HepG2 (cell line): ENCODE results near the gene TRAK1. TPM values are rescaled to one million over a fixed set of nuclear protein-coding genes. Genes with fewer than 3 reads are reported as not detected.

Source experiments
- ATAC-seq: fragments of 200-7000 bp; cut with Tn5 transposase; 3 replicates; pipeline ENCODE4 v1.9.1; 2020; ENCODE audit warnings: mild to moderate bottlenecking, moderate library complexity
- BruUV-seq: library from RNA; stranded (reverse); fragments of 400-500 nt; replicated peaks from 2 replicates; lab custom pipeline; 2021; lab: Mats Ljungman, UMichigan
- CTCF ChIA-PET: fragments of 300-600 bp; formaldehyde crosslinking; extraction: SDS; loops from one replicate; lab custom pipeline; 2021; ENCODE audit warnings: low total read pairs, inconsistent platforms, low intra/inter-chr PET ratio; lab: Yijun Ruan, JAX
- POLR2A ChIA-PET: fragments of 350-600 bp; sonication (Branson Sonifier 250); formaldehyde crosslinking; loops from one replicate; lab custom pipeline; 2020; ENCODE audit warnings: antibody characterized with exemption, inconsistent platforms; lab: Yijun Ruan, JAX
- DNase-seq: peaks from one replicate; pipeline ENCODE4 v3.0.0-alpha.2; 2015; ENCODE audit warnings: low spot score
- FAIRE-seq: peaks from 3 replicates; lab custom pipeline; 2011; peaks lifted over from hg19 to GRCh38; lab: Jason Lieb, UNC
- H2AFZ ChIP-seq: one replicate; pipeline ENCODE4 v1.6.1; 2011; ENCODE audit warnings: low read length, inconsistent platforms
- H3K27ac ChIP-seq: fragments of 300-600 bp; 3 replicates; pipeline ENCODE4 v1.8.0; 2011; ENCODE audit warnings: mixed run types, mild to moderate bottlenecking, mixed read lengths, low read length, inconsistent platforms; ENCODE audit not compliant: insufficient read depth; ENCODE audit errors: extremely low read length
- H3K27me3 ChIP-seq, 2 experiments: fragments of 200-600 bp in 1 of 2; 2 replicates in 1 of 2; 3 replicates in 1 of 2; pipeline versions ENCODE4 v1.6.0 to v1.8.0; 2011; ENCODE audit warnings: low read length in 2 of 2, mild to moderate bottlenecking in 2 of 2, moderate library complexity in 2 of 2, inconsistent platforms in 1 of 2; ENCODE audit not compliant: insufficient read depth in 2 of 2, control insufficient read depth in 1 of 2
- H3K36me3 ChIP-seq, 2 experiments: fragments of 200-600 bp in 1 of 2; replicated peaks in 1 of 2; 2 replicates in 1 of 2; 3 replicates in 1 of 2; pipeline versions ENCODE4 v1.5.1 to v1.8.0; 2011; ENCODE audit warnings: low read length in 2 of 2, inconsistent platforms in 1 of 2; ENCODE audit not compliant: insufficient read depth in 2 of 2, control insufficient read depth in 1 of 2
- H3K4me1 ChIP-seq: 2 replicates; pipeline ENCODE4 v1.5.1; 2012; ENCODE audit warnings: low read length, inconsistent platforms; ENCODE audit not compliant: insufficient read depth
- H3K4me2 ChIP-seq: 2 replicates; pipeline ENCODE4 v1.6.0; 2011; ENCODE audit warnings: low read depth, low read length, inconsistent platforms
- H3K4me3 ChIP-seq, 3 experiments: fragments of 200-600 bp in 1 of 3; sonication (generic), shearing (Covaris generic) in 1 of 3; replicated peaks in 1 of 3; 2 replicates each; pipeline ENCODE4 v1.5.1; 2011 to 2016; ENCODE audit warnings: low read length in 3 of 3, inconsistent platforms in 2 of 3, low read depth in 2 of 3, mild to moderate bottlenecking in 2 of 3, control low read depth in 1 of 3, mixed read lengths in 1 of 3; ENCODE audit not compliant: insufficient read depth in 1 of 3
- H3K79me2 ChIP-seq: one replicate; pipeline ENCODE4 v1.6.1; 2011; ENCODE audit warnings: low read length, inconsistent platforms; ENCODE audit not compliant: insufficient read depth
- H3K9ac ChIP-seq: 2 replicates; pipeline ENCODE4 v1.6.0; 2011; ENCODE audit warnings: mild to moderate bottlenecking, low read depth, low read length, inconsistent platforms; ENCODE audit not compliant: insufficient read depth
- H3K9me3 ChIP-seq: 2 replicates; pipeline ENCODE4 v1.5.1; 2012; ENCODE audit warnings: mild to moderate bottlenecking, low read length
- H4K20me1 ChIP-seq: 2 replicates; pipeline ENCODE4 v1.6.0; 2011; ENCODE audit warnings: inconsistent platforms, mild to moderate bottlenecking, low read length, moderate library complexity; ENCODE audit not compliant: insufficient read depth
- ARNT ChIP-seq: fragments of 450-650 bp; IDR thresholded peaks from 2 replicates; pipeline ENCODE4 v1.6.1; 2017
- DNMT3B ChIP-seq: conservative IDR thresholded peaks from 2 replicates; pipeline ENCODE4 v1.6.1; 2016; ENCODE audit warnings: missing biosample characterization, control low read depth
- ELF4 ChIP-seq: sonication (generic); formaldehyde crosslinking; IDR thresholded peaks from 2 replicates; pipeline ENCODE4 v1.5.0; 2020; ENCODE audit warnings: missing genetic modification reagents, mild to moderate bottlenecking, moderate library complexity, borderline replicate concordance
- HNF4A ChIP-seq: sonication (generic); formaldehyde crosslinking; IDR thresholded peaks from 2 replicates; pipeline ENCODE4 v1.4.0; 2020; ENCODE audit warnings: missing genetic modification reagents
- MED8 ChIP-seq: sonication (generic); formaldehyde crosslinking; IDR thresholded peaks from 2 replicates; pipeline ENCODE4 v1.8.1; 2023; ENCODE audit warnings: mild to moderate bottlenecking, missing genetic modification reagents; ENCODE audit not compliant: insufficient replicate concordance
- SIX4 ChIP-seq: sonication (generic); formaldehyde crosslinking; IDR thresholded peaks from 2 replicates; pipeline ENCODE4 v1.4.0; 2020; ENCODE audit warnings: missing genetic modification reagents
- ZBTB38 ChIP-seq: sonication (generic); formaldehyde crosslinking; IDR thresholded peaks from 2 replicates; pipeline ENCODE4 v1.5.1; 2020; ENCODE audit warnings: mild to moderate bottlenecking, missing genetic modification reagents
- ZNF549 ChIP-seq: sonication (generic); formaldehyde crosslinking; IDR thresholded peaks from 2 replicates; pipeline ENCODE4 v1.5.0; 2020; ENCODE audit warnings: missing genetic modification reagents
- WGBS: methylation state at CpG from one replicate; pipeline ENCODE4 v1.1.6; 2017; ENCODE audit warnings: low lambda C conversion rate; 5-methylcytosine and 5-hydroxymethylcytosine counted together
- in situ Hi-C: cut with HindIII; loops from 2 replicates; pipeline ENCODE4 v1.10.0; 2017; ENCODE audit warnings: low pct_unique_long_range_greater_than_20kb; ENCODE audit not compliant: extremely low pct_ligation_motif_present
- intact Hi-C: fragments of 100-400 bp; cut with micrococcal nuclease; formaldehyde crosslinking; loops from one replicate; pipeline ENCODE4 v1.10.0; 2022; ENCODE audit not compliant: unreplicated experiment
- polyA plus RNA-seq, 8 experiments: library from polyadenylated mRNA; depleted of rRNA in 3 of 8; stranded (reverse) in 7 of 8; unstranded in 1 of 8; fragments of >200 nt; fragmentation: Illumina TruSeq in 4 of 8; extraction: Trizol in 4 of 8; gene quantifications; 2 replicates each; pipeline versions ENCODE4 v1.2.1 to v1.2.3, GENCODE V29; 2011 to 2016; ENCODE audit warnings: low read depth in 4 of 8, missing spikeins in 1 of 8, mixed read lengths in 1 of 8; ENCODE audit not compliant: insufficient read depth in 1 of 8
- total RNA-seq, 5 experiments: library from RNA; depleted of rRNA; stranded (reverse); fragments of >200 nt; fragmentation: Illumina TruSeq; extraction: Trizol; gene quantifications; 2 replicates each; pipeline ENCODE4 v1.2.3, GENCODE V29; 2016; ENCODE audit warnings: low read depth in 1 of 5
- TF ChIP-seq, protein P1 (sequence below): sonication (generic); formaldehyde crosslinking; IDR thresholded peaks from 2 replicates; pipeline ENCODE4 v1.4.0; 2020; ENCODE audit warnings: mild to moderate bottlenecking, missing genetic modification reagents
- TF ChIP-seq, protein P2 (sequence below): sonication (generic); formaldehyde crosslinking; IDR thresholded peaks from 2 replicates; pipeline ENCODE4 v1.5.1; 2020; ENCODE audit warnings: missing genetic modification reagents, mild to moderate bottlenecking, borderline replicate concordance

Gene TRAK1
- total and polyA plus RNA-seq, 2 of the 13 experiments (the other 11 are each of a cell fraction or from before 2014, with no cell fraction given) = 20.5 to 46.6 TPM

DNA sequence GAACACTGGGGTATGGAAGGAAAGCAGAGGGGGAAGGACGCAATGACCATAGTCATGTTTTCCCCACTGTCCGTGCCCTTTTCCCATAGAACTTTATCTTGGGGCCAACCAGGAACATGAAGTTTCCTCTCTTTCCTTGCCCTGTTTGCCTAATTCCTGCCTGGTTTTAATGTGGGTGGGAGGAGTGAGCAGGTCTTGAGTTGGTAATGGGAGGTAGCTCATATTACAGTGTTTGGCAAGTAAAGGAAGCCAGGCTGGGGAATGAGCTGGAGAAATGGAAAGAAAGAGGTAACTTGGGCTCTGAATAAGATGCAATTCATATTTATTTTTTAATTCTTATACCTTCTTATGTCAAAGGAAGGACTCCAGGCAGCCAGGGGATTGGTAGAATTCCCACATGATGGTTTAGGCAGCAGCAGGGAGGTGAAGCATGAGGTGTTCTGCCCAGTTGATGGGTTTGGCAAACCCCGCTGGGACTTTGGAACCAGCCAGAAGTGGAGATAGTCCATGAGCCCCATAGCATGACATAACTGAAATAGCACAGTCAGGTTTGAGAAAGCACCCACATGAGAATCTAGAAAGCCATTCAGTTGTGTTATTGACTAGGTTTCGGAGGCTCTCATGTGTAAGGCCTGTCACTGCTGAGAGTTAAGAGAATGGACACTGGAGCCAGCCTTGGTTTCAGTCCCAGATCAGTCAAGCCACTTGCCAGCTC lies 114.8 kb downstream of the TRAK1 start:
- Histone ChIP-seq H3K27ac (no peak overlapping the region), H2AFZ (no peak overlapping the region), H3K4me1 (no peaks in the 10 kb centered on the region), H4K20me1 (no peaks in the 10 kb centered on the region), H3K27me3 (no peaks in the 10 kb centered on the region), H3K4me3 (no peak overlapping the region), H3K9me3 (no peaks in the 10 kb centered on the region), H3K36me3 (peaks cover 29 to 76% of the 10 kb centered on the region in 2 experiments; a peak in 4 of 5 replicates), H3K9ac (no peak overlapping the region), H3K79me2 (no peaks in the 10 kb centered on the region), H3K4me2 (no peak overlapping the region)
- FAIRE-seq = no peak
- ChIA-PET CTCF (no interaction called here), POLR2A (no interaction called here)
- intact Hi-C loops (no loop called here), in situ Hi-C loops (no loop called here)
- no TSS peak for BruUV-seq
- no peak for ATAC-seq
- DNase-seq = no peak
- TF ChIP-seq DNMT3B (CRISPR knock-in tag) (no peak), ZNF549 (CRISPR knock-in tag) (peak; percentile 76; the same call in 1 of the 2 replicates), SIX4 (CRISPR knock-in tag) (no peak), ELF4 (CRISPR knock-in tag) (no peak), HNF4A (CRISPR knock-in tag) (0 out of 2 replicates have a peak, but pooled peaks have one; percentile 19), ZBTB38 (no peak), ARNT (no peak), MED8 (no peak)
- TF ChIP-seq, protein P1, sequence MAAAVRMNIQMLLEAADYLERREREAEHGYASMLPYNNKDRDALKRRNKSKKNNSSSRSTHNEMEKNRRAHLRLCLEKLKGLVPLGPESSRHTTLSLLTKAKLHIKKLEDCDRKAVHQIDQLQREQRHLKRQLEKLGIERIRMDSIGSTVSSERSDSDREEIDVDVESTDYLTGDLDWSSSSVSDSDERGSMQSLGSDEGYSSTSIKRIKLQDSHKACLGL = no peak
- TF ChIP-seq, protein P2, sequence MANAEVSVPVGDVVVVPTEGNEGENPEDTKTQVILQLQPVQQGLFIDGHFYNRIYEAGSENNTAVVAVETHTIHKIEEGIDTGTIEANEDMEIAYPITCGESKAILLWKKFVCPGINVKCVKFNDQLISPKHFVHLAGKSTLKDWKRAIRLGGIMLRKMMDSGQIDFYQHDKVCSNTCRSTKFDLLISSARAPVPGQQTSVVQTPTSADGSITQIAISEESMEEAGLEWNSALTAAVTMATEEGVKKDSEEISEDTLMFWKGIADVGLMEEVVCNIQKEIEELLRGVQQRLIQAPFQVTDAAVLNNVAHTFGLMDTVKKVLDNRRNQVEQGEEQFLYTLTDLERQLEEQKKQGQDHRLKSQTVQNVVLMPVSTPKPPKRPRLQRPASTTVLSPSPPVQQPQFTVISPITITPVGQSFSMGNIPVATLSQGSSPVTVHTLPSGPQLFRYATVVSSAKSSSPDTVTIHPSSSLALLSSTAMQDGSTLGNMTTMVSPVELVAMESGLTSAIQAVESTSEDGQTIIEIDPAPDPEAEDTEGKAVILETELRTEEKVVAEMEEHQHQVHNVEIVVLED (CRISPR knock-in tag) = no peak
- 99% methylated on average over 4 of the region's 4 CpGs for WGBS
